ENCODE results near the gene TMEM141.
"Not testable (repeated sequence)": the region's sequence is repeated elsewhere in the genome, so short reads cannot be mapped to it uniquely, and the experiment has no call there.

The TMEM141 gene

GRCh38 chr9:136773386-136774044 lies 17.6 kb upstream of the TMEM141 start:
- DNase-seq (ENCODE audit: low read depth in 2 of 3, low spot score in 1 of 3) = no peak

GRCh38 chr9:136774416-136775045 lies 16.6 kb upstream of the TMEM141 start:
- no peak for DNase-seq (ENCODE audit: low read depth in 2 of 3, low spot score in 1 of 3)

GRCh38 chr9:136775191-136775590 lies 16.0 kb upstream of the TMEM141 start:
- DNase-seq (ENCODE audit: low read depth in 2 of 3, low spot score in 1 of 3) = no peak

- no peak for DNase-seq (ENCODE audit: low read depth in 2 of 3, low spot score in 1 of 3)
Measured at GRCh38 chr9:136776947-136777346, 14.2 kb upstream of the TMEM141 start.

- no peak for DNase-seq (ENCODE audit: low read depth in 2 of 3, low spot score in 1 of 3)
Measured at GRCh38 chr9:136777359-136777758, 13.8 kb upstream of the TMEM141 start.

- no peak for DNase-seq (ENCODE audit: low read depth in 2 of 3, low spot score in 1 of 3)
Measured at GRCh38 chr9:136779808-136780207, 11.3 kb upstream of the TMEM141 start.

GRCh38 chr9:136782452-136782851 lies 8.7 kb upstream of the TMEM141 start:
- no peak for DNase-seq (ENCODE audit: low read depth in 2 of 3, low spot score in 1 of 3)

GRCh38 chr9:136784249-136784996 lies 6.7 kb upstream of the TMEM141 start:
- DNase-seq (ENCODE audit: low read depth in 2 of 3, low spot score in 1 of 3) = no peak

- no peak for DNase-seq (ENCODE audit: low read depth in 2 of 3, low spot score in 1 of 3)
Measured at GRCh38 chr9:136784997-136785361, 6.2 kb upstream of the TMEM141 start.

- not testable (repeated sequence) for DNase-seq (ENCODE audit: low read depth in 2 of 3, low spot score in 1 of 3)
Measured at GRCh38 chr9:136785565-136786355, 5.4 kb upstream of the TMEM141 start.

- no peak for DNase-seq (ENCODE audit: low read depth in 2 of 3, low spot score in 1 of 3)
Measured at GRCh38 chr9:136786451-136786850, 4.7 kb upstream of the TMEM141 start.

- not testable (repeated sequence) for DNase-seq (ENCODE audit: low read depth in 2 of 3, low spot score in 1 of 3)
Measured at GRCh38 chr9:136786983-136787382, 4.2 kb upstream of the TMEM141 start.

GRCh38 chr9:136787690-136788400 lies 3.3 kb upstream of the TMEM141 start:
- peak; percentile 57 to 85 (median 63) for DNase-seq (ENCODE audit: low read depth in 2 of 3, low spot score in 1 of 3)

GRCh38 chr9:136788644-136789522 lies 2.3 kb upstream of the TMEM141 start:
- DNase-seq (ENCODE audit: low read depth in 2 of 3, low spot score in 1 of 3) = not testable (repeated sequence)

GRCh38 chr9:136789523-136789937 lies 1.6 kb upstream of the TMEM141 start:
- DNase-seq (ENCODE audit: low read depth in 2 of 3, low spot score in 1 of 3) = no peak

GRCh38 chr9:136791516-136792276 lies 552 bp downstream of the TMEM141 start:
- DNase-seq (ENCODE audit: low read depth in 2 of 3, low spot score in 1 of 3) = peak; percentile 42 to 65 (median 53)

- DNase-seq (ENCODE audit: low read depth in 2 of 3, low spot score in 1 of 3) = no peak
Measured at GRCh38 chr9:136792321-136793085, 1.4 kb downstream of the TMEM141 start.

Data from stimulated activated CD4-positive, alpha-beta T cell treated with anti-CD3 and anti-CD28 coated beads, Interleukin-12 subunit alpha, Interleukin-12 subunit beta, amount 100 ng/mL, for 48 hours (primary cell).